ENCODE measurements around the gene NFATC1. TPM values are rescaled to one million over a fixed set of nuclear protein-coding genes. Genes with fewer than 3 reads are reported as not detected.

NFATC1 gene
- total RNA-seq, 1 donor from 2014 or later: 4.5 TPM

- ATAC-seq: no peak
- no peak for DNase-seq (ENCODE audit: low spot score)
These were observed 88.3 kb downstream of the NFATC1 start for GRCh38 chr18:79483971-79484491.

GRCh38 chr18:79484661-79485621 lies 89.2 kb downstream of the NFATC1 start:
- no peak for DNase-seq (ENCODE audit: low spot score)
- ATAC-seq: no peak

GRCh38 chr18:79485788-79486355 lies 90.1 kb downstream of the NFATC1 start:
- ATAC-seq (no peak), DNase-seq (ENCODE audit: low spot score) (no peak)

- DNase-seq (ENCODE audit: low spot score) (no peak), ATAC-seq (no peak)
These were observed 90.8 kb downstream of the NFATC1 start for GRCh38 chr18:79486356-79487182.

- ATAC-seq: no peak
- DNase-seq (ENCODE audit: low spot score): no peak
These were observed 91.6 kb downstream of the NFATC1 start for GRCh38 chr18:79487183-79487800.

GRCh38 chr18:79487801-79488201 lies 92.1 kb downstream of the NFATC1 start:
- DNase-seq (ENCODE audit: low spot score) (no peak), ATAC-seq (no peak)

- no peak for DNase-seq (ENCODE audit: low spot score)
- ATAC-seq: no peak
These were observed 92.8 kb downstream of the NFATC1 start for GRCh38 chr18:79488311-79489050.

- ATAC-seq: no peak
- DNase-seq (ENCODE audit: low spot score): no peak
These were observed 93.5 kb downstream of the NFATC1 start for GRCh38 chr18:79489051-79489898.

- DNase-seq (ENCODE audit: low spot score) (no peak), ATAC-seq (no peak)
These were observed 94.3 kb downstream of the NFATC1 start for GRCh38 chr18:79489899-79490625.

- DNase-seq (ENCODE audit: low spot score) (no peak), ATAC-seq (no peak)
These were observed 94.9 kb downstream of the NFATC1 start for GRCh38 chr18:79490626-79491041.

GRCh38 chr18:79491081-79491551 lies 95.4 kb downstream of the NFATC1 start:
- DNase-seq (ENCODE audit: low spot score) (no peak), ATAC-seq (no peak)

GRCh38 chr18:79493211-79493800 lies 97.6 kb downstream of the NFATC1 start:
- DNase-seq (ENCODE audit: low spot score) (no peak), ATAC-seq (no peak)

- no peak for ATAC-seq
- no peak for DNase-seq (ENCODE audit: low spot score)
These were observed 98.1 kb downstream of the NFATC1 start for GRCh38 chr18:79493801-79494211.

- DNase-seq (ENCODE audit: low spot score) (no peak), ATAC-seq (no peak)
These were observed 99.2 kb downstream of the NFATC1 start for GRCh38 chr18:79494936-79495335.

GRCh38 chr18:79495591-79496071 lies 99.9 kb downstream of the NFATC1 start:
- no peak for DNase-seq (ENCODE audit: low spot score)
- ATAC-seq: no peak

GRCh38 chr18:79496237-79496977 lies 100.7 kb downstream of the NFATC1 start:
- ATAC-seq: no peak

More at GRCh38 chr18:79496237-79496977, 100.7 kb downstream of the NFATC1 start:
- no peak for DNase-seq (ENCODE audit: low spot score)
